ENCODE data around the gene CCBE1. TPM values are rescaled to one million over a fixed set of nuclear protein-coding genes. Genes with fewer than 3 reads are reported as not detected.

CCBE1 gene
- total RNA-seq, 1 donor from 2014 or later = 6.4 TPM

GRCh38 chr18:59551902-59552635 is 145.2 kb downstream of the CCBE1 start:
- H3K4me3 ChIP-seq = no peak overlapping the region
- Mint-ChIP-seq H3K4me3 (no peak overlapping the region), H3K36me3 (peaks cover under 1% of the 10 kb centered on the region), H3K4me1 (peaks cover 8% of the 10 kb centered on the region), H3K9me3 (no peaks in the 10 kb centered on the region), H3K27me3 (ENCODE audit: insufficient read depth, low read depth) (peaks cover 10% of the 10 kb centered on the region), H3K27ac (no peak overlapping the region)
- no peak overlapping the region for H2AFZ ChIP-seq (replicated peaks)
- H3K9me3 ChIP-seq (ENCODE audit: low read depth) = no peaks in the 10 kb centered on the region
- H4K20me1 ChIP-seq (ENCODE audit: low read depth) = no peaks in the 10 kb centered on the region
- H3K4me2 ChIP-seq = no peak overlapping the region
- TF ChIP-seq EZH2phosphoT487 (IDR thresholded peaks at IDR 0.05) (no peak), EZH2 (IDR thresholded peaks at IDR 0.05) (no peak)
- TF ChIP-seq, protein P1, sequence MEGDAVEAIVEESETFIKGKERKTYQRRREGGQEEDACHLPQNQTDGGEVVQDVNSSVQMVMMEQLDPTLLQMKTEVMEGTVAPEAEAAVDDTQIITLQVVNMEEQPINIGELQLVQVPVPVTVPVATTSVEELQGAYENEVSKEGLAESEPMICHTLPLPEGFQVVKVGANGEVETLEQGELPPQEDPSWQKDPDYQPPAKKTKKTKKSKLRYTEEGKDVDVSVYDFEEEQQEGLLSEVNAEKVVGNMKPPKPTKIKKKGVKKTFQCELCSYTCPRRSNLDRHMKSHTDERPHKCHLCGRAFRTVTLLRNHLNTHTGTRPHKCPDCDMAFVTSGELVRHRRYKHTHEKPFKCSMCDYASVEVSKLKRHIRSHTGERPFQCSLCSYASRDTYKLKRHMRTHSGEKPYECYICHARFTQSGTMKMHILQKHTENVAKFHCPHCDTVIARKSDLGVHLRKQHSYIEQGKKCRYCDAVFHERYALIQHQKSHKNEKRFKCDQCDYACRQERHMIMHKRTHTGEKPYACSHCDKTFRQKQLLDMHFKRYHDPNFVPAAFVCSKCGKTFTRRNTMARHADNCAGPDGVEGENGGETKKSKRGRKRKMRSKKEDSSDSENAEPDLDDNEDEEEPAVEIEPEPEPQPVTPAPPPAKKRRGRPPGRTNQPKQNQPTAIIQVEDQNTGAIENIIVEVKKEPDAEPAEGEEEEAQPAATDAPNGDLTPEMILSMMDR (IDR thresholded peaks at IDR 0.05) = no peak
- H3F3A ChIP-seq (ENCODE audit: low read depth) = no peaks in the 10 kb centered on the region
- H3K79me2 ChIP-seq (ENCODE audit: low read depth) = no peaks in the 10 kb centered on the region
- H3K36me3 ChIP-seq = no peaks in the 10 kb centered on the region
- no peaks in the 10 kb centered on the region for H3K27me3 ChIP-seq
- no peak overlapping the region for H3K27ac ChIP-seq
- H3K9ac ChIP-seq = no peak overlapping the region
- H3K4me1 ChIP-seq = peaks cover 9% of the 10 kb centered on the region
- no peak for DNase-seq (ENCODE audit: low spot score)

DNA sequence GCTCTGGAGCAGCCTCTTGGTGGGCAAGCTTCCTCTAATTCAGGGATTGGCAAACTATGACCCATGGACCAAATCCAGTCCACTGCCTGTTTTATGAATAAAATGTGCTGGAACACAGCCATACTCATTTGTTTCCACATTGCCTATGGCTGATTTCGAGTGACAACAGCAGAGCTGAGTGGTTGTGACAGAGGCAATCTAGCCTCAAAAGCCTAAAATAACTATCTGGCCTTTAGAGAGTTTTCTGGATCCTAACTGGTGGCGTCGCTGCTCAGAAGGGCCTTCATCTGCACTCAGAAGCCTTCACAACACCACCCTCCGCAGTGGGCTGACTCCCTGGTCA is 147.1 kb downstream of the CCBE1 start:
- no peaks in the 10 kb centered on the region for H3K79me2 ChIP-seq (ENCODE audit: low read depth)
- no peaks in the 10 kb centered on the region for H4K20me1 ChIP-seq (ENCODE audit: low read depth)
- DNase-seq (ENCODE audit: low spot score) = no peak
- no peak overlapping the region for H3K4me2 ChIP-seq
- no peak overlapping the region for H3K4me3 Mint-ChIP-seq
- H3K27me3 ChIP-seq = no peaks in the 10 kb centered on the region
- TF ChIP-seq EZH2phosphoT487 (IDR thresholded peaks at IDR 0.05) (no peak), EZH2 (IDR thresholded peaks at IDR 0.05) (no peak)
- TF ChIP-seq, protein P1 (IDR thresholded peaks at IDR 0.05) = no peak
- H3F3A ChIP-seq (ENCODE audit: low read depth) = no peaks in the 10 kb centered on the region
- H3K27me3 Mint-ChIP-seq (ENCODE audit: insufficient read depth, low read depth) = peaks cover 5% of the 10 kb centered on the region
- no peak overlapping the region for H3K27ac ChIP-seq
- H3K36me3 ChIP-seq = no peaks in the 10 kb centered on the region
- no peak overlapping the region for H3K27ac Mint-ChIP-seq
- H3K4me1 ChIP-seq = peaks cover 9% of the 10 kb centered on the region
- H3K4me3 ChIP-seq = no peak overlapping the region
- H3K9me3 ChIP-seq (ENCODE audit: low read depth) = no peaks in the 10 kb centered on the region
- H2AFZ ChIP-seq (replicated peaks) = no peak overlapping the region
- peaks cover 9% of the 10 kb centered on the region for H3K4me1 Mint-ChIP-seq
- H3K9ac ChIP-seq = no peak overlapping the region
- H3K9me3 Mint-ChIP-seq = no peaks in the 10 kb centered on the region
- H3K36me3 Mint-ChIP-seq = no peaks in the 10 kb centered on the region

DNA sequence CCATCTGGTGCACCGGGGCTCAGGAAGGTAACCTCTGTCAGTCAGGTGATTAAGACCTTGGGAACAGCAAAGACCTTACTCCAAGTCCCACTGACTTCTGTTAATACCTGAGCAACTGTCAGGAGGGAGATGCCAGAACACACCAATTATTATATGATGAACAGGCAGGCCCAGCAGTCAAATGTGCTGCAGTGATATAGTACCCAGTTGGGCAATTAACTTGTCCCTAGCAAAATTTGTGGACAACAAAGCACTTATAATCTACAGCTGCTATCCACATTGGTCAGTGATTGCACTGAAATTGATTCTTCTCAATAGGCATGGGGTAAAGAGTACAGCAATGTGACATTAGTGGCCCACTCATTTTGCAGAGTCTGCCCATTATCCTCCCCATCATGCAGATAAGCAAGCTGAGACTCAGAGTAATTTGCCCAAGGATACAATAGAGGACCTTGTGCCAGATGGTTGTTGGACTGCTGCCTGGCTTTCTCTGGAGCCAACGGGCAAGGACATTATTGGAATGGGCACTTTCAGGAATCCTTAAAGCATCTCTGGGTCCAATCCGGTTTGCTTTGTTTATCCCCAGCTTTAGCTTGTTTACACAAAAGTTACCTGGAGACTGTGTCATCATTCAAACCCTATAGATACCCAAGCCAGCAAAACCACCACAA is 147.6 kb downstream of the CCBE1 start:
- Mint-ChIP-seq H3K4me3 (no peak overlapping the region), H3K9me3 (no peaks in the 10 kb centered on the region), H3K27me3 (ENCODE audit: insufficient read depth, low read depth) (peaks cover 5% of the 10 kb centered on the region), H3K4me1 (peaks cover 9% of the 10 kb centered on the region), H3K27ac (no peak overlapping the region), H3K36me3 (no peaks in the 10 kb centered on the region)
- no peaks in the 10 kb centered on the region for H3K27me3 ChIP-seq
- no peak for DNase-seq (ENCODE audit: low spot score)
- no peak overlapping the region for H3K4me3 ChIP-seq
- H3F3A ChIP-seq (ENCODE audit: low read depth) = no peaks in the 10 kb centered on the region
- H2AFZ ChIP-seq (replicated peaks) = no peak overlapping the region
- no peaks in the 10 kb centered on the region for H3K9me3 ChIP-seq (ENCODE audit: low read depth)
- no peak overlapping the region for H3K27ac ChIP-seq
- H3K79me2 ChIP-seq (ENCODE audit: low read depth) = no peaks in the 10 kb centered on the region
- TF ChIP-seq, protein P1 (IDR thresholded peaks at IDR 0.05) = no peak
- no peak for TF ChIP-seq EZH2phosphoT487 (IDR thresholded peaks at IDR 0.05)
- TF ChIP-seq EZH2 (IDR thresholded peaks at IDR 0.05) = no peak
- H3K4me1 ChIP-seq = peaks cover 9% of the 10 kb centered on the region
- no peaks in the 10 kb centered on the region for H4K20me1 ChIP-seq (ENCODE audit: low read depth)
- H3K4me2 ChIP-seq = no peak overlapping the region
- H3K9ac ChIP-seq = no peak overlapping the region
- H3K36me3 ChIP-seq = no peaks in the 10 kb centered on the region

All from neural progenitor cell (in vitro differentiated cells).